ENCODE measurements around the gene METTL23. TPM values are rescaled to one million over a fixed set of nuclear protein-coding genes. Genes with fewer than 3 reads are reported as not detected.

METTL23 gene
- total RNA-seq, 1 experiment from 2014 or later = 57.8 TPM

- ChIA-PET RAD21 (ENCODE audit: low non-redundant PET in 1 of 2, low total read pairs in 2 of 2, uncharacterized antibody in 2 of 2, unreplicated experiment in 2 of 2) (no interaction called here), POLR2A (no interaction called here), CTCF (interaction anchor here (1.2 kb wide), 1 partner anchor 27 kb away, joined by 4 read pairs; no protein-coding TSS in a partner anchor)
- BruUV-seq (replicated peaks) = no TSS peak
- Histone ChIP-seq H4K20me1 (ENCODE audit: insufficient read depth) (no peaks in the 10 kb centered on the region), H3K27ac (ENCODE audit: low read depth, low read length) (no peak overlapping the region), H2AFZ (ENCODE audit: low read depth, low read length, poor library complexity, severe bottlenecking) (no peak overlapping the region), H3K27me3 (ENCODE audit: insufficient read depth, low read length) (no peaks in the 10 kb centered on the region), H3K9me2 (ENCODE audit: insufficient read depth) (no peaks in the 10 kb centered on the region), H3K4me3 (replicated peaks in 1 of 2; ENCODE audit: low read depth in 1 of 2, low read length in 2 of 2) (0 out of 4 replicates have a peak overlapping the region, but pooled peaks of 1 of the 2 experiments have one; percentile 80), H3K79me2 (ENCODE audit: insufficient read depth, low read length) (peaks cover 28% of the 10 kb centered on the region), H3K36me3 (ENCODE audit: control insufficient read depth in 1 of 2, insufficient read depth in 2 of 2, low read length in 2 of 2) (peaks cover under 1 to 3% of the 10 kb centered on the region in 2 experiments; a peak in 2 of 4 replicates), H3K9me3 (ENCODE audit: control insufficient read depth in 1 of 2, insufficient read depth in 1 of 2, low read depth in 1 of 2, low read length in 2 of 2) (no peaks in the 10 kb centered on the region), H3K4me1 (ENCODE audit: control insufficient read depth in 1 of 2, insufficient read depth in 2 of 2, low read length in 2 of 2) (peaks cover 19 to 30% of the 10 kb centered on the region in 2 experiments), H3K9ac (ENCODE audit: low read length) (no peak overlapping the region), H3K4me2 (ENCODE audit: low read length) (peak overlapping the region; percentile 92; the same call in 1 of the 2 replicates)
- DNase-seq (ENCODE audit: low read depth, low spot score) = no peak
- TF ChIP-seq ZBTB33 (IDR thresholded peaks at IDR 0.05; ENCODE audit: extremely low read depth, insufficient replicate concordance, low read length) (no peak), CTCF (IDR thresholded peaks at IDR 0.05 in 2 of 3, conservative IDR thresholded peaks at IDR 0.05 in 1 of 3; ENCODE audit: borderline replicate concordance in 1 of 3, insufficient read depth in 1 of 3, low read depth in 2 of 3, low read length in 2 of 3) (peak in 1 of 3 experiments; percentile 25; a peak in 2 of 6 replicates)
- no peak for ATAC-seq
- intact Hi-C loops (cut with micrococcal nuclease) = no loop called here
Observed at GRCh38 chr17:76707985-76708807, 18.4 kb upstream of the METTL23 start.

Data from HCT116 (cell line).